HG03060 (cell line): ENCODE data around the gene PCDHB13.
"Not testable (repeated sequence)": the region's sequence is repeated elsewhere in the genome, so short reads cannot be mapped to it uniquely, and the experiment has no call there.

Source experiments
- ATAC-seq: cut with Tn5 transposase; IDR thresholded peaks from one replicate; pipeline ENCODE4 v1.9.1; 2021; ENCODE audit warnings: low read depth, moderate number of reproducible peaks; ENCODE audit not compliant: unreplicated experiment

PCDHB13 gene

GRCh38 chr5:141213656-141214339, at the start of gene PCDHB13:
Gene PCDHB13 (plus strand): TSS chr5:141213919. CDS start chr5:141214124, 205 bp downstream.
- ATAC-seq = not testable (repeated sequence)

- ATAC-seq = no peak
Observed at GRCh38 chr5:141172381-141173204, 41.1 kb upstream of the PCDHB13 start, which contains the start of gene PCDHB7. Gene PCDHB7 (plus strand): TSS chr5:141172644. CDS start chr5:141172836, 192 bp downstream.

- not testable (repeated sequence) for ATAC-seq
Observed at GRCh38 chr5:141174291-141175104, 39.2 kb upstream of the PCDHB13 start.

GRCh38 chr5:141175933-141176332, 37.8 kb upstream of the PCDHB13 start:
- ATAC-seq = no peak

- ATAC-seq = not testable (repeated sequence)
Observed at GRCh38 chr5:141177577-141178191, 36.0 kb upstream of the PCDHB13 start, which contains the start of gene PCDHB8. Gene PCDHB8 (plus strand): TSS chr5:141177790. CDS start chr5:141178035, 245 bp downstream.

GRCh38 chr5:141179371-141179770, 34.3 kb upstream of the PCDHB13 start:
- ATAC-seq = not testable (repeated sequence)

GRCh38 chr5:141179876-141180275, 33.8 kb upstream of the PCDHB13 start:
- not testable (repeated sequence) for ATAC-seq

GRCh38 chr5:141180313-141180712, 33.4 kb upstream of the PCDHB13 start:
- no peak for ATAC-seq

- no peak for ATAC-seq
Observed at GRCh38 chr5:141182248-141182647, 31.5 kb upstream of the PCDHB13 start, which contains the start of gene PCDHB16. Gene PCDHB16 (plus strand): TSS chr5:141182387. CDS start chr5:141182560, 173 bp downstream.

GRCh38 chr5:141184117-141184855, 29.4 kb upstream of the PCDHB13 start:
- ATAC-seq = not testable (repeated sequence)

GRCh38 chr5:141186897-141187512, 26.7 kb upstream of the PCDHB13 start, which contains the start of gene PCDHB9:
Gene PCDHB9 (plus strand): TSS chr5:141187161. CDS start chr5:141187319, 158 bp downstream.
- ATAC-seq = no peak

GRCh38 chr5:141188682-141189081, 25.0 kb upstream of the PCDHB13 start:
- not testable (repeated sequence) for ATAC-seq

- ATAC-seq = not testable (repeated sequence)
Observed at GRCh38 chr5:141189131-141189530, 24.6 kb upstream of the PCDHB13 start.

GRCh38 chr5:141192110-141192725, 21.5 kb upstream of the PCDHB13 start, which contains the start of gene PCDHB10:
Gene PCDHB10 (plus strand): TSS chr5:141192353. CDS start chr5:141192553, 200 bp downstream.
- no peak for ATAC-seq

GRCh38 chr5:141194332-141194731, 19.4 kb upstream of the PCDHB13 start:
- ATAC-seq = not testable (repeated sequence)

- ATAC-seq = no peak
Observed at GRCh38 chr5:141196363-141196762, 17.4 kb upstream of the PCDHB13 start.

GRCh38 chr5:141199359-141200235, 14.1 kb upstream of the PCDHB13 start, which contains the start of gene PCDHB11:
Gene PCDHB11 (plus strand): TSS chr5:141199627. CDS start chr5:141199775, 148 bp downstream.
- ATAC-seq = no peak
